HEK293 (cell line): ENCODE results near the gene MCM10.

ENCODE experiments used
- CTCF ChIP-seq: fragments of 450-650 bp; formaldehyde crosslinking; IDR thresholded peaks from 2 replicates; pipeline ENCODE4 v1.5.1; 2016; ENCODE audit warnings: missing biosample characterization, missing genetic modification characterization
- PRDM1 ChIP-seq: fragments of 450-650 bp; formaldehyde crosslinking; IDR thresholded peaks from 2 replicates; pipeline ENCODE4; 2016; ENCODE audit warnings: missing biosample characterization, missing genetic modification characterization
- ZNF121 ChIP-seq: fragments of 450-650 bp; formaldehyde crosslinking; IDR thresholded peaks from 2 replicates; pipeline ENCODE4 v1.5.1; 2016; ENCODE audit warnings: missing biosample characterization, missing genetic modification characterization

DNA sequence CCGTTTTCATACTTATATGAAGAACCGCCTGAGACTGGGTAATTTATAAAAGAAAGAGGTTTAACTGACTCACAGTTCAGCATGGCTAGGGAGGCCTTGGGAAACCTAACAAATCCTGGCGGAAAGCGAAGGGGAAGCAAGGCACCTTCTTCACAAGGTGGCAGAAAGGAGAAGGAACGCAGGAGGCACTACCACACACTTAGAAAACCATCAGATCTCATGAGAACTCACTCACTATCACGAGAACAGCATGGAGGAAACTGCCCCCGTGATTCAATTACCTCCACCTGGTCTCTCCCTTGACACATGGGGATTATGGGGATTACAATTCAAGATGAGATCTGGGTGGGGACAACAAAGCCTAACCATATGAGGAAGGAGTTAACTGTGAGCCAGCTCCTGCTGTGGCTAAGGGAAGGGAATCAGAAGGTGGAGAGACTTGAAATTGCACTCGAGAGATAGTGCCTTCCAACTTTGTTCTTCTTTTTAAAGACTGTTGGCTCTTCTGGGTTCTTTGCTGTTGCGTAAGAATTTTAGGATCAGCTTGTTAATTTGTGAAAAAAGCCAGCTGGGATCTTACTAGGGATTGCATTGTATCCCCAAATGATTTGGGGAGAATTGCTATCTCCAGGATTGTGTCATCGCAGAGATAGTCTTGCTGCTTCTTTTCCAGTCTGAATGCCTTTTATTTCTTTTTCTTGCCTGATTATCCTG lies 40.4 kb upstream of the MCM10 start:
- TF ChIP-seq CTCF (tag by site-specific recombination) (no peak), ZNF121 (tag by site-specific recombination) (no peak), PRDM1 (tag by site-specific recombination) (no peak)
